AML-193 (cell line): ENCODE results near the gene C3orf18.
A peak's percentile ranks its signal among the peaks of the same experiment; 100 is the strongest.

Source experiments
- DNase-seq, 2 experiments: peaks; one replicate each; lab custom pipeline; 2025; lab: John Stamatoyannopoulos, UW

C3orf18 gene

GRCh38 chr3:50551054-50551659 is 16.4 kb downstream of the C3orf18 start:
- DNase-seq = no peak

GRCh38 chr3:50550079-50550736 is 17.3 kb downstream of the C3orf18 start:
- DNase-seq = peak; percentile 33 to 45

GRCh38 chr3:50549226-50549625 is 18.3 kb downstream of the C3orf18 start:
- DNase-seq = no peak

- DNase-seq = no peak
These were observed 21.8 kb downstream of the C3orf18 start for GRCh38 chr3:50545781-50546180.

- peak; percentile 30 to 37 for DNase-seq
These were observed 25.1 kb downstream of the C3orf18 start for GRCh38 chr3:50542177-50543034.

GRCh38 chr3:50539356-50540286 is 27.9 kb downstream of the C3orf18 start:
- DNase-seq = no peak

GRCh38 chr3:50537421-50538129 is 30.0 kb downstream of the C3orf18 start:
- no peak for DNase-seq

GRCh38 chr3:50536471-50537180 is 30.9 kb downstream of the C3orf18 start:
- no peak for DNase-seq

GRCh38 chr3:50534681-50535330 is 32.7 kb downstream of the C3orf18 start:
- DNase-seq = no peak

- no peak for DNase-seq
These were observed 33.6 kb downstream of the C3orf18 start for GRCh38 chr3:50533807-50534461.

- DNase-seq = no peak
These were observed 34.2 kb downstream of the C3orf18 start for GRCh38 chr3:50533316-50533715.

- no peak for DNase-seq
These were observed 35.4 kb downstream of the C3orf18 start for GRCh38 chr3:50532062-50532705.

- DNase-seq = no peak
These were observed 36.3 kb downstream of the C3orf18 start for GRCh38 chr3:50531201-50531600.

GRCh38 chr3:50530001-50530970 is 37.3 kb downstream of the C3orf18 start:
- DNase-seq = no peak

- DNase-seq = peak; percentile 51 to 55
These were observed 41.6 kb downstream of the C3orf18 start for GRCh38 chr3:50525987-50526386.

- DNase-seq = no peak
These were observed 42.2 kb downstream of the C3orf18 start for GRCh38 chr3:50525191-50525910.

GRCh38 chr3:50524746-50525145 is 42.8 kb downstream of the C3orf18 start:
- no peak for DNase-seq
